Measurements from ENCODE around the gene TMPRSS3. TPM values are rescaled to one million over a fixed set of nuclear protein-coding genes. Genes with fewer than 3 reads are reported as not detected.

The TMPRSS3 gene
- total RNA-seq, 4 donors from 2014 or later: not detected

DNA sequence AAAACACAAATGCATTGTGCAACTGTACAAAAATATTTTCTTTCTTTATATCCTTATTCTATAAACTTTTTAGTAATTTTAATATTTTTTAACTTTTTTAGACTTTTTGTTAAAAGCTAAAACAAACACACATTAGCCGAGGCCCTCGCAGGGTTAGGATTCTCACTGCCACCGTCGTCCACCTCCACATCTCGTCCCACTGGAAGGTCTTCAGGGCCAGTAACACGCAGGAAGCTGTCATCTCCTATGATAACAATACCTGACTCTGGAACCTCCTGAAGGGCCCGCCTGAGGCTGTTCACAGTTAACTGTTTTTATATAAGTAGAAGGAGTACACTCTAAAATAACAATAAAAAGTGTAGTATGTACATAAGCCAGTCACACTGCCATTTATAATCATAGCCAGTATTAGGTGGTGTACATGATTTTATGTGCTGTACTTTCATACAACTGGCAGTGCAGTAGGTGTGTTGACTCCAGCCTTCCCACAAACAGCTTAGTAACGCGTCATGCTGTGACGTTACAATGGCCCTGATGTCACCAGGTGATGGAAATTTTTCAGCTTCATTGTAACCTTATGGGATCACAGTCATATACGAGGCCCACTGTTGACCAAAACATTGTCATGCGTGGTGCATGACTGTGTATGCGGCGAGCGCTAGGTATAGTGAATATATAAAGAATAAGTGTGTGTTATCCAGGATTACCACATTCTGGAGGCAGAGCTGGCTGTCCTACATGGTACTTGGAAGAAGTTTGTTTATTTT, 53.9 kb downstream of the TMPRSS3 start:
- 91% methylated on average over 15 of the region's 15 CpGs for WGBS
- Histone ChIP-seq H3K4me1 (peaks cover 0 to 14% (median 9%) of the 10 kb centered on the region in 4 donors), H3K27me3 (peaks cover 0 to 8% (median 0%) of the 10 kb centered on the region in 4 donors), H3K36me3 (no peaks in the 10 kb centered on the region), H3K4me3 (no peak overlapping the region), H3K27ac (replicated peaks in 1 of 4) (no peak overlapping the region), H3K9me3 (no peaks in the 10 kb centered on the region)
- no peak for TF ChIP-seq POLR2AphosphoS5 (IDR thresholded peaks at IDR 0.05)
- no peak for TF ChIP-seq CTCF (IDR thresholded peaks at IDR 0.05)
- no peak for TF ChIP-seq EP300 (IDR thresholded peaks at IDR 0.05)
- TF ChIP-seq POLR2A (IDR thresholded peaks at IDR 0.05; ENCODE audit: low read depth): no peak
- no peak for DNase-seq (ENCODE audit: extremely low spot score)
- intact Hi-C loops (cut with DNase I): no loop called here

- intact Hi-C loops (cut with DNase I): no loop called here
- DNase-seq (ENCODE audit: extremely low spot score): no peak
- H3K27me3 ChIP-seq: peaks cover 0 to 3% (median 1%) of the 10 kb centered on the region in 4 donors
- no peaks in the 10 kb centered on the region for H3K9me3 ChIP-seq
- WGBS: 89% methylated on average over 23 of the region's 24 CpGs
- TF ChIP-seq EP300 (IDR thresholded peaks at IDR 0.05) (no peak), POLR2A (IDR thresholded peaks at IDR 0.05; ENCODE audit: low read depth) (no peak), CTCF (IDR thresholded peaks at IDR 0.05) (no peak), POLR2AphosphoS5 (IDR thresholded peaks at IDR 0.05) (no peak)
- no peaks in the 10 kb centered on the region for H3K36me3 ChIP-seq
- peaks cover 0 to 14% (median 9%) of the 10 kb centered on the region in 4 donors for H3K4me1 ChIP-seq
- H3K27ac ChIP-seq (replicated peaks in 1 of 4): no peak overlapping the region
- no peak overlapping the region for H3K4me3 ChIP-seq
These were observed 55.4 kb downstream of the TMPRSS3 start for GRCh38 chr21:42340187-42341050.

- WGBS: 90% methylated on average over 12 of the region's 17 CpGs
- no peaks in the 10 kb centered on the region for H3K36me3 ChIP-seq
- H3K9me3 ChIP-seq: no peaks in the 10 kb centered on the region
- H3K4me1 ChIP-seq: peaks cover 0 to 14% (median 9%) of the 10 kb centered on the region in 4 donors
- H3K27me3 ChIP-seq: peaks cover 0 to 5% (median 2%) of the 10 kb centered on the region in 4 donors
- H3K27ac ChIP-seq (replicated peaks in 1 of 4): no peak overlapping the region
- intact Hi-C loops (cut with DNase I): no loop called here
- DNase-seq (ENCODE audit: extremely low spot score): no peak
- H3K4me3 ChIP-seq: no peak overlapping the region
- TF ChIP-seq EP300 (IDR thresholded peaks at IDR 0.05) (no peak), POLR2AphosphoS5 (IDR thresholded peaks at IDR 0.05) (no peak), POLR2A (IDR thresholded peaks at IDR 0.05; ENCODE audit: low read depth) (no peak), CTCF (IDR thresholded peaks at IDR 0.05) (no peak)
These were observed 56.8 kb downstream of the TMPRSS3 start for GRCh38 chr21:42338729-42339715.
